GM12865 (cell line): Measurements from ENCODE around the gene DMGDH.
A peak's percentile ranks its signal among the peaks of the same experiment; 100 is the strongest.

ENCODE experiments used
- DNase-seq: peaks from one replicate; pipeline ENCODE4 v3.0.0; 2010; ENCODE audit warnings: low read depth
- H3K4me3 ChIP-seq: 2 replicates; pipeline ENCODE4 v1.5.1; 2011; ENCODE audit warnings: mild to moderate bottlenecking, low read depth, low read length, control low read depth
- CTCF ChIP-seq: IDR thresholded peaks from 2 replicates; pipeline ENCODE4 v1.5.1; 2011; ENCODE audit warnings: low read length, control low read depth, low read depth, inconsistent platforms; ENCODE audit not compliant: insufficient read depth; ENCODE audit errors: missing control alignments

Gene DMGDH

GRCh38 chr5:79014631-79015030, 54.8 kb downstream of the DMGDH start:
- no peak overlapping the region for H3K4me3 ChIP-seq
- TF ChIP-seq CTCF: no peak

DNA sequence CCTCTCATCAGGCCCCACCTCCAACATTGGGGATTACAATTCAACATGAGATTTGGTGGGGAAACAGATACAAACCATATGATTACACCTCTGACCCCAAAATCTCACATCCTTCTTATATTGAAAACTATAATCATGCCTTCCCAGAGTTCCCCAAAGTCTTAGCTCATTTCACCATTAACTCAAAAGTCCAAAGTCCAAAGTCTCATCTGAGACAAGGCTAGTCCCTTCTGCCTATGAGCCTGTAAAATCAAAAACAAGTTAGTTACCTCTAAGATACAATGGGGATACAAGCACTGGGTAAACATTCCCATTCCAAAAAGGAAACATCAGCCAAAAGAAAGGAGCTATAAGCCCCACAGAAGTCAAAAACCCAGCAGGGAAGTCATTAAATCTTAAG, 57.6 kb downstream of the DMGDH start:
- no peak for DNase-seq
- TF ChIP-seq CTCF: no peak
- H3K4me3 ChIP-seq: no peak overlapping the region

More at GRCh38 chr5:79014631-79015030, 54.8 kb downstream of the DMGDH start:
- no peak for DNase-seq

GRCh38 chr5:79011219-79011836, 58.1 kb downstream of the DMGDH start:
- TF ChIP-seq CTCF: no peak
- no peak overlapping the region for H3K4me3 ChIP-seq
- DNase-seq: peak; percentile 2

- TF ChIP-seq CTCF: no peak
- H3K4me3 ChIP-seq: no peak overlapping the region
- DNase-seq: no peak
These were observed 61.1 kb downstream of the DMGDH start for GRCh38 chr5:79008362-79008761.

- no peak for DNase-seq
- H3K4me3 ChIP-seq: no peak overlapping the region
- TF ChIP-seq CTCF: no peak
These were observed 61.6 kb downstream of the DMGDH start for GRCh38 chr5:79007872-79008271.

DNA sequence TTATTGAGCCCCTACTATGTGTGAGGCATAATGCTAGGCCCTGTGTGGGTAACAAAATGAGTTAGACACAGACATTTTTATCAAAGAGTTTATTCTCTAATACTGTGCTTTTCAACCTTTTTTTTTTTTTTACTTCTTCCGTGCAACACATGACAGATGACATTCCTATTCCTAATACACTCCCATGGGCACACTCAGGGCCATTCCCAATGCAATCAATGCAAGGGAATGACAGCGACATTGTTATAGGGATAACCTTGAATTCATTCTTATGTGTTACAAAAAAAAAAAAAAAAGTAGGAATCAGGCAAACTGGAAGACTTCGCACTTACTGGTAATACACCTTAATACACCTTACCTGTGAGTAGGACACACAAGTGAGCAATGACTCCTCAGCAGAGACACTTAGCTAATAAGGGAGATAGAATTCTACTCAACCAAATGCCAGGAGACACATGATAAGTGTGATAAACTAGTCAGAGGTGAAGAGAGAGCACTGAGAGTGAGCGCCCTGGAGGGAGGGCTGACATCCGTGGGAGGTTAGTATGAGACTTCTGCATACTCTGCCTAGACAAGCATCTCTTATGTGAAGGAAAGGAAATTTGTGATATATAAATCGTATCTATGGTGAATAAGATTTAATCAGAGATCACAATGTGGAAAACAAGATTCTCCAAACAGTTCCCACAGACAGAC, 63.4 kb downstream of the DMGDH start:
- no peak overlapping the region for H3K4me3 ChIP-seq
- TF ChIP-seq CTCF: no peak
- DNase-seq: no peak
